Glomerular visceral epithelial cell (primary cell): ENCODE measurements around the gene PCDHGA10.
"Not testable (repeated sequence)": the region's sequence is repeated elsewhere in the genome, so short reads cannot be mapped to it uniquely, and the experiment has no call there.

Experiments used
- DNase-seq: peaks from one replicate; pipeline ENCODE4 v3.0.0-alpha.2; 2016; ENCODE audit errors: extremely low spot score

The PCDHGA10 gene

GRCh38 chr5:141412854-141413539, at the start of gene PCDHGA10:
Gene PCDHGA10 (plus strand): TSS chr5:141412987. CDS start chr5:141413176, 189 bp downstream.
- peak; percentile 59 for DNase-seq

GRCh38 chr5:141363952-141364660, 48.7 kb upstream of the PCDHGA10 start, which contains the start of gene PCDHGA5:
Gene PCDHGA5 (plus strand): TSS chr5:141364162. CDS start chr5:141364331, 169 bp downstream.
- DNase-seq = no peak

- no peak for DNase-seq
Observed at GRCh38 chr5:141366016-141366896, 46.5 kb upstream of the PCDHGA10 start.

- no peak for DNase-seq
Observed at GRCh38 chr5:141369994-141370848, 42.6 kb upstream of the PCDHGA10 start, which contains the start of gene PCDHGB3. Gene PCDHGB3 (plus strand): TSS chr5:141370242. CDS start chr5:141370395, 153 bp downstream.

- DNase-seq = no peak
Observed at GRCh38 chr5:141371572-141372475, 41.0 kb upstream of the PCDHGA10 start.

- no peak for DNase-seq
Observed at GRCh38 chr5:141373673-141374317, 39.0 kb upstream of the PCDHGA10 start, which contains the start of gene PCDHGA6. Gene PCDHGA6 (plus strand): TSS chr5:141373891. CDS start chr5:141374084, 193 bp downstream.

GRCh38 chr5:141374627-141375026, 38.2 kb upstream of the PCDHGA10 start:
- no peak for DNase-seq

- not testable (repeated sequence) for DNase-seq
Observed at GRCh38 chr5:141375444-141376155, 37.2 kb upstream of the PCDHGA10 start.

GRCh38 chr5:141382469-141383294, 30.1 kb upstream of the PCDHGA10 start, which contains the start of gene PCDHGA7:
Gene PCDHGA7 (plus strand): TSS chr5:141382742. CDS start chr5:141382900, 158 bp downstream.
- DNase-seq = no peak

GRCh38 chr5:141383345-141383744, 29.4 kb upstream of the PCDHGA10 start:
- DNase-seq = no peak

GRCh38 chr5:141384471-141385267, 28.1 kb upstream of the PCDHGA10 start:
- no peak for DNase-seq

GRCh38 chr5:141387557-141388311, 25.1 kb upstream of the PCDHGA10 start, which contains the start of gene PCDHGB4:
Gene PCDHGB4 (plus strand): TSS chr5:141387698. CDS start chr5:141387885, 187 bp downstream.
- not testable (repeated sequence) for DNase-seq

GRCh38 chr5:141388661-141389060, 24.1 kb upstream of the PCDHGA10 start:
- no peak for DNase-seq

- DNase-seq = no peak
Observed at GRCh38 chr5:141389153-141390042, 23.4 kb upstream of the PCDHGA10 start.
